ENCODE results near the gene KNDC1. TPM values are rescaled to one million over a fixed set of nuclear protein-coding genes. Genes with fewer than 3 reads are reported as not detected.

The KNDC1 gene
- polyA plus RNA-seq, 1 donor from 2014 or later, result 4.3 TPM

DNA sequence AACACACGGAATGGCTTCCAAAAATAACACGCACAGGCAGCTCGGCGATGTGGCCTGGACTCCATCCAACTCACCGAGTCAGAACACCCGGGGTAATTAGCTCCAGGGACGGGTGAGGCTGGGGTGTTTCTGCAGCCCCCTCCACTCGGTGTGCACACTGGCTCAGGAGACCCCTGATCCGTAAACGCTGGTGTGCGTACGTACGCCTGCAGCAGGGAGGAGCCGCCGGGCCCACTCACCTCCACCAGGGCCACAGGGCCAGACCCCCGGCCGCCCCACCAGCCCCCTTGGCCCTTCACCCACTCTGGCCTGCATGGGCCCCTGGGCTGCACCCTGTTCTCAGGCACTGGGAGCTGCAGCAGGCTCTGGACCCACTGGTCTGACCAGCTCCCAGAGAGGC is 47.6 kb downstream of the KNDC1 start:
- H3K27me3 ChIP-seq (ENCODE audit: insufficient read depth, low read depth, low read length), result no peaks in the 10 kb centered on the region
- H3K36me3 ChIP-seq (ENCODE audit: insufficient read depth, low read length), result no peaks in the 10 kb centered on the region
- no peak for TF ChIP-seq TAF1 (IDR thresholded peaks at IDR 0.05; ENCODE audit: low read depth)
- TF ChIP-seq REST (IDR thresholded peaks at IDR 0.05; ENCODE audit: borderline replicate concordance), result no peak
- TF ChIP-seq EP300 (conservative IDR thresholded peaks at IDR 0.05; ENCODE audit: poor library complexity, severe bottlenecking), result no peak
- TF ChIP-seq POLR2AphosphoS5 (IDR thresholded peaks at IDR 0.05), result no peak
- TF ChIP-seq, protein P1, sequence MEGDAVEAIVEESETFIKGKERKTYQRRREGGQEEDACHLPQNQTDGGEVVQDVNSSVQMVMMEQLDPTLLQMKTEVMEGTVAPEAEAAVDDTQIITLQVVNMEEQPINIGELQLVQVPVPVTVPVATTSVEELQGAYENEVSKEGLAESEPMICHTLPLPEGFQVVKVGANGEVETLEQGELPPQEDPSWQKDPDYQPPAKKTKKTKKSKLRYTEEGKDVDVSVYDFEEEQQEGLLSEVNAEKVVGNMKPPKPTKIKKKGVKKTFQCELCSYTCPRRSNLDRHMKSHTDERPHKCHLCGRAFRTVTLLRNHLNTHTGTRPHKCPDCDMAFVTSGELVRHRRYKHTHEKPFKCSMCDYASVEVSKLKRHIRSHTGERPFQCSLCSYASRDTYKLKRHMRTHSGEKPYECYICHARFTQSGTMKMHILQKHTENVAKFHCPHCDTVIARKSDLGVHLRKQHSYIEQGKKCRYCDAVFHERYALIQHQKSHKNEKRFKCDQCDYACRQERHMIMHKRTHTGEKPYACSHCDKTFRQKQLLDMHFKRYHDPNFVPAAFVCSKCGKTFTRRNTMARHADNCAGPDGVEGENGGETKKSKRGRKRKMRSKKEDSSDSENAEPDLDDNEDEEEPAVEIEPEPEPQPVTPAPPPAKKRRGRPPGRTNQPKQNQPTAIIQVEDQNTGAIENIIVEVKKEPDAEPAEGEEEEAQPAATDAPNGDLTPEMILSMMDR (IDR thresholded peaks at IDR 0.05; ENCODE audit: poor library complexity, severe bottlenecking), result no peak
- TF ChIP-seq SMC3 (conservative IDR thresholded peaks at IDR 0.05; ENCODE audit: poor library complexity), result no peak
- no peak for TF ChIP-seq MXI1 (conservative IDR thresholded peaks at IDR 0.05; ENCODE audit: poor library complexity, severe bottlenecking)
- no peak for TF ChIP-seq EZH2 (IDR thresholded peaks at IDR 0.05; ENCODE audit: borderline replicate concordance, insufficient read depth, low read length, poor library complexity, severe bottlenecking)
- TF ChIP-seq RAD21 (conservative IDR thresholded peaks at IDR 0.05), result no peak
- no peak overlapping the region for H3K4me3 ChIP-seq (ENCODE audit: low read length)
- no peak overlapping the region for H3K27ac ChIP-seq (ENCODE audit: low read length)
- no peaks in the 10 kb centered on the region for H3K9me3 ChIP-seq (ENCODE audit: low read length)
- H3K9ac ChIP-seq (ENCODE audit: low read length), result no peak overlapping the region
- H4K20me1 ChIP-seq (ENCODE audit: insufficient read depth), result no peaks in the 10 kb centered on the region
- no peaks in the 10 kb centered on the region for H3K9me2 ChIP-seq (ENCODE audit: insufficient read depth, low read length)
- H3F3A ChIP-seq (ENCODE audit: insufficient read depth, low read length, poor library complexity, severe bottlenecking), result no peaks in the 10 kb centered on the region
- no peaks in the 10 kb centered on the region for H3K79me2 ChIP-seq (replicated peaks; ENCODE audit: insufficient read depth, low read length)
- no peak overlapping the region for H2AFZ ChIP-seq (ENCODE audit: low read depth, low read length)
- H3K4me2 ChIP-seq (ENCODE audit: low read length), result no peak overlapping the region

- Histone ChIP-seq H3K27ac (ENCODE audit: low read length) (no peak overlapping the region), H3K27me3 (ENCODE audit: insufficient read depth, low read depth, low read length) (no peaks in the 10 kb centered on the region), H3K79me2 (replicated peaks; ENCODE audit: insufficient read depth, low read length) (no peaks in the 10 kb centered on the region), H3K4me2 (ENCODE audit: low read length) (no peak overlapping the region), H3K4me3 (ENCODE audit: low read length) (no peak overlapping the region), H4K20me1 (ENCODE audit: insufficient read depth) (no peaks in the 10 kb centered on the region), H3K9me3 (ENCODE audit: low read length) (no peaks in the 10 kb centered on the region), H3K36me3 (ENCODE audit: insufficient read depth, low read length) (no peaks in the 10 kb centered on the region), H2AFZ (ENCODE audit: low read depth, low read length) (no peak overlapping the region), H3F3A (ENCODE audit: insufficient read depth, low read length, poor library complexity, severe bottlenecking) (no peaks in the 10 kb centered on the region), H3K9ac (ENCODE audit: low read length) (no peak overlapping the region), H3K9me2 (ENCODE audit: insufficient read depth, low read length) (no peaks in the 10 kb centered on the region)
- no peak for TF ChIP-seq POLR2AphosphoS5 (IDR thresholded peaks at IDR 0.05)
- TF ChIP-seq, protein P1 (IDR thresholded peaks at IDR 0.05; ENCODE audit: poor library complexity, severe bottlenecking), result no peak
- no peak for TF ChIP-seq TAF1 (IDR thresholded peaks at IDR 0.05; ENCODE audit: low read depth)
- no peak for TF ChIP-seq RAD21 (conservative IDR thresholded peaks at IDR 0.05)
- no peak for TF ChIP-seq REST (IDR thresholded peaks at IDR 0.05; ENCODE audit: borderline replicate concordance)
- no peak for TF ChIP-seq SMC3 (conservative IDR thresholded peaks at IDR 0.05; ENCODE audit: poor library complexity)
- no peak for TF ChIP-seq MXI1 (conservative IDR thresholded peaks at IDR 0.05; ENCODE audit: poor library complexity, severe bottlenecking)
- no peak for TF ChIP-seq EZH2 (IDR thresholded peaks at IDR 0.05; ENCODE audit: borderline replicate concordance, insufficient read depth, low read length, poor library complexity, severe bottlenecking)
- TF ChIP-seq EP300 (conservative IDR thresholded peaks at IDR 0.05; ENCODE audit: poor library complexity, severe bottlenecking), result no peak
Observed at GRCh38 chr10:133208466-133208865, 48.4 kb downstream of the KNDC1 start.
